HG03045 (cell line): ENCODE measurements around the gene TAS2R41.
"Not testable (repeated sequence)": the region's sequence is repeated elsewhere in the genome, so short reads cannot be mapped to it uniquely, and the experiment has no call there.

Source experiments
- ATAC-seq: cut with Tn5 transposase; IDR thresholded peaks from one replicate; pipeline ENCODE4 v1.9.1; 2021; ENCODE audit warnings: mild to moderate bottlenecking, moderate library complexity; ENCODE audit not compliant: unreplicated experiment

Gene TAS2R41

DNA sequence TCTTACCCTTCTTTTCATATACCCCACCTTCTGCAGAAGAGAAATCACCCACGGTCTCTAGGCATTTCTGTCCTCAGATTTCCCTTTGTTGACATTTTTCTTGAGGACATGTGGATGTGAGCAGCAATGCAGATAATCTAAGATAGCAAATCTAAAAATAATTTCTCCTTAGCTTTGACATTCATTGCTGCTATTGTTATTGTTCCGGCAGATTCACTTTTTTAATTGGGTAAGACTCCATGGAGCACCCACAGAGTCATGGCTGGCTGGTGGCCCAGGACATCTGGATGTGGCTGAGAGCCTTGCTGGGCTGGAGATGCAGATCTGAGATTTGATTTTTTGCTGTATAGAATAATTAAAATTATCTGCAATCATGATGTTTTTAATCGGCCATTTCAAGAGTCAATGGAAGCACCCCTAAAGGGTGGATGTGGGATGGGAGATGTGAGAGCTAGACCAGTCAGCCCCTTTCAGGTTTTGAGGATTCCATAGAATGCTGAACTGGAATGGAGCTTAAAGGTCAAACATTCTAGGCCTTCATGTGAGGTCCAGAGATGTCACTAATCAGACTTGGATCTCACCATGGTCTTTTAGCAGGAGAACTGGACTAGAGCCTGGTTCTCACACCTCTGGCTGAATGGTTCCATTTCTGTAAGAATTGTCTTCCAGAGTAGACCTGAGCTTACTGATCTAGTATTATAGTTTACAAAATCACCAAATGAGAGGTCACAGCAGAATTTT lies 37.5 kb downstream of the TAS2R41 start:
- ATAC-seq = no peak

DNA sequence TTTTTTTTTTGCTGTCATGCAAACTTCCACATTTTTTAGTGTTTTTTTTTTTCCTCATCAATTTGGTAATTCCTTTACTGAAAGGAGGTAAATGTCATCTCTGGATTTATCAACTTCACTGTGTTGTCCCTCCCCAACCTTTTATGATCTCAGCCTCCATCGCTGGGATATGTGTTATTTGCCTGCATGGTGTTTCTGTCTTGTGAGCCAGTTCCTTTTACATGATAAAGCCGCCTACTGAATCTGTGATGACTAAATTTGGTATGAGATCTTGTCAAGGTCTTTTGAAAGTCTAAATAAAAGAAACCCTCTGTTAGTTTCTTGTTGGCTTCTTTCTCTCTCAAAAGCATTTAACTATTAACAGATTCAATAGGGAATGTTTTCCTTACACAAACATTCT lies 39.3 kb downstream of the TAS2R41 start:
- no peak for ATAC-seq

GRCh38 chr7:143518521-143518920 lies 40.8 kb downstream of the TAS2R41 start:
- ATAC-seq = no peak

- no peak for ATAC-seq
These were observed 41.3 kb downstream of the TAS2R41 start for GRCh38 chr7:143518941-143519340.

- ATAC-seq = no peak
These were observed 41.9 kb downstream of the TAS2R41 start for GRCh38 chr7:143519411-143520131.

DNA sequence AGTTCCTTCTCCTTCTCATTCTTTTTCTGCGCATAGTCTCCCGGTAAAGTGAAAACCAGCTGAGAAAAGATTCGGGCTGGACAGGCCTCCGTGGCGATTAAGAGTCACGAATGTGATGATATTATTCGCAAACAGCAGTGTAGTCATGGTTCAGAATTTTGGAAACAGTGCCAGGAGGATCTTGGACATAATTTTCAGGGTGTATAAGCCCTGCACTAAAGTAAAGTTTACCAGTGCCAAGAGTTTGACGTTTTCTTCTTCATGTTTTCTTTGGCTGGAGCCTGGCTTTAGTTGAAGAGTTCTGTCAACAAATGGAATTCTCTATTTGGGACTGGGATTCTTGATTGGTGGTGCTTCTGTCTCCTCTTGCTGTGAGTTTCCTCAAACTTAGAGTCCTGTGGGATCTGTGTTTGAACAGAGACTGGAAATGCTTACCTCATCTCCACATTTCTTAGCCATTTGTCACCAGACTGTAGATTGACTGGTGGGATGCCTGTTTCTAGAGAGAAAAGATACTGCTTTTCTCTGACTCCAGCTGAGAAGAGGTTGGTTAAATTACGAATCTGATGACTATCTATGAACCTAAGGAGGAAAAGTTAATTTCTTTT lies 44.7 kb downstream of the TAS2R41 start:
- not testable (repeated sequence) for ATAC-seq
